ENCODE data around the gene SMAGP.

Gene SMAGP

GRCh38 chr12:51200156-51200555 lies 70.1 kb downstream of the SMAGP start:
- peaks cover 7% of the 10 kb centered on the region for H3K36me3 ChIP-seq (ENCODE audit: insufficient read depth, low read length)
- H3K27ac ChIP-seq (ENCODE audit: low read depth, low read length): no peak overlapping the region
- no peak overlapping the region for H3K4me3 ChIP-seq (ENCODE audit: low read depth in 1 of 2, low read length in 2 of 2)
- H3K27me3 ChIP-seq (ENCODE audit: control insufficient read depth in 1 of 2, insufficient read depth in 2 of 2, low read length in 2 of 2): no peaks in the 10 kb centered on the region
- no peak overlapping the region for H3K9ac ChIP-seq (ENCODE audit: low read length)
- no peaks in the 10 kb centered on the region for H3K9me3 ChIP-seq (ENCODE audit: low read length)
- H3K4me1 ChIP-seq (ENCODE audit: insufficient read depth, low read length): no peaks in the 10 kb centered on the region

DNA sequence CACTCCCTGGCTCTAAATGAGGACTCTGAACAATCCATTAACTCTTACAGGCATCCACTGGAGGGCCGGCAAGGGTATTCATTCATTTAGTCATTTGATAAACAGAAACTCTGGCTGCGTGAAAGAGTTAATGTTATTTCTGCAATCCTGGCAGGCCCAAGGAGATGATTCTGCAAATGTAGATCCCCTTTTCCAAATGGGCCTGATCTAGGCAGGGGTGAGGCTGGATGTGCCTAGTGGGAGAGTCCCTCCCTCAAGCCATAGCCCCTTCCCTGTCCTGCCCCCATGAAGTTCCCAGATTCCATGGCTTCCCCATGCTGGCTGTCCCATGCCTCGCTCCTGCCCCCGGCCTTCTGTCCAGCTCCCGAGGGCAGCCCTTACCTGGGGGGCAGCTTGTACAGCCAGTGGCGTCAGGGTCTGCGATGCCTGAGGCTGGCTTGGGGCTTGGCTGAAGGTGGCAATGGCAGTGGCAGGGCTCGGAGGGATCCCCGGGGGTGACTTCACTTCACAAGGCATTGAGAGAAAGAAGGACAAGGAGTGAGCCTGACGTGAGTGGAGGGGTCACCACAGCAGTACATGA lies 70.8 kb downstream of the SMAGP start:
- no peaks in the 10 kb centered on the region for H3K4me1 ChIP-seq (ENCODE audit: insufficient read depth, low read length)
- H3K36me3 ChIP-seq (ENCODE audit: insufficient read depth, low read length): peaks cover 12% of the 10 kb centered on the region
- H3K4me3 ChIP-seq (ENCODE audit: low read depth in 1 of 2, low read length in 2 of 2): no peak overlapping the region
- H3K9ac ChIP-seq (ENCODE audit: low read length): no peak overlapping the region
- no peaks in the 10 kb centered on the region for H3K27me3 ChIP-seq (ENCODE audit: control insufficient read depth in 1 of 2, insufficient read depth in 2 of 2, low read length in 2 of 2)
- H3K9me3 ChIP-seq (ENCODE audit: low read length): no peaks in the 10 kb centered on the region
- no peak overlapping the region for H3K27ac ChIP-seq (ENCODE audit: low read depth, low read length)

DNA sequence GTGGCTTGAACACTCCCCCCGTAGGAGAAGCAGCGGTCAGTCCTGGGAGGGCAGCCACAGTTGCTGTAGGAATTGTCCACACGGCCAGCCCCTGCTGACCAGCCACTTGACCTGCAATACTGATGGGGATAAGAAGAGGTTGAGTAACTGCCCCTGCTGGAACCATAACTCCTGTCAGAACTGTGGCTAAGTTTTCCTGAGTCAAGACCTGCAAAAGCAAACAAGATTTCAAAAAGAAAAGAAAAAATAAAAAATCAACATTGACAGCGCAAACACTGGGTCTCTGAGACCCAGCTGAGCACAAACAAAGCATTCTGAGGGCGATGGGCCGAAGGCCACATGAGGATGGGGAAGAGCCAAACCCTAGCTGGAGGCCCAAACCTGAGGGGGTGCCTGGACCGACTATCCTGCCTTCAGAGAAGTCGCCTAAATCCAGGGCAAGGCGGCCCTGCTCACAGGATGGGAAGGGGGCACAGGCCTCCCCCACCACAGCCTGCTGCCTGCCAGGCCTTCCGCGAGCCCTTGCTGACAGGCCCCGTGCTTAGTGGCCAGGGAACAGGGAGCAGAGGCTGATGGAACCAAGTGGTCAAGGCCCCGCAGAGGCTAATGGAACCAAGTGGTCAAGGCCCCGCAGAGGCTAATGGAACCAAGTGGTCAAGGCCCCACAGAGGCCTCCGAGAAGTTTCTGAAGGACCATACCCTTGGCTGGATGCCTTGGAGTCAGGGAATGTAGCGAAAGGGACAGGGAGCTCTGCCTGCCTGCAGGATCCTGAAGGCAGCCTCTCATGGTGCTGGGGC lies 71.4 kb downstream of the SMAGP start:
- Histone ChIP-seq H3K4me1 (ENCODE audit: insufficient read depth, low read length) (no peaks in the 10 kb centered on the region), H3K4me3 (ENCODE audit: low read depth in 1 of 2, low read length in 2 of 2) (no peak overlapping the region), H3K27ac (ENCODE audit: low read depth, low read length) (no peak overlapping the region), H3K36me3 (ENCODE audit: insufficient read depth, low read length) (peaks cover 12% of the 10 kb centered on the region), H3K9me3 (ENCODE audit: low read length) (no peaks in the 10 kb centered on the region), H3K9ac (ENCODE audit: low read length) (no peak overlapping the region), H3K27me3 (ENCODE audit: control insufficient read depth in 1 of 2, insufficient read depth in 2 of 2, low read length in 2 of 2) (no peaks in the 10 kb centered on the region)

GRCh38 chr12:51197736-51198567 lies 72.3 kb downstream of the SMAGP start:
- Histone ChIP-seq H3K27me3 (ENCODE audit: control insufficient read depth in 1 of 2, insufficient read depth in 2 of 2, low read length in 2 of 2) (no peaks in the 10 kb centered on the region), H3K4me3 (ENCODE audit: low read depth in 1 of 2, low read length in 2 of 2) (no peak overlapping the region), H3K9ac (ENCODE audit: low read length) (no peak overlapping the region), H3K27ac (ENCODE audit: low read depth, low read length) (no peak overlapping the region), H3K36me3 (ENCODE audit: insufficient read depth, low read length) (peaks cover 6% of the 10 kb centered on the region), H3K9me3 (ENCODE audit: low read length) (no peaks in the 10 kb centered on the region), H3K4me1 (ENCODE audit: insufficient read depth, low read length) (no peaks in the 10 kb centered on the region)

GRCh38 chr12:51196547-51196946 lies 73.7 kb downstream of the SMAGP start:
- Histone ChIP-seq H3K9me3 (ENCODE audit: low read length) (no peaks in the 10 kb centered on the region), H3K36me3 (ENCODE audit: insufficient read depth, low read length) (peaks cover 15% of the 10 kb centered on the region), H3K27me3 (ENCODE audit: control insufficient read depth in 1 of 2, insufficient read depth in 2 of 2, low read length in 2 of 2) (no peaks in the 10 kb centered on the region), H3K4me1 (ENCODE audit: insufficient read depth, low read length) (no peaks in the 10 kb centered on the region), H3K9ac (ENCODE audit: low read length) (no peak overlapping the region), H3K4me3 (ENCODE audit: low read depth in 1 of 2, low read length in 2 of 2) (no peak overlapping the region), H3K27ac (ENCODE audit: low read depth, low read length) (no peak overlapping the region)

GRCh38 chr12:51195841-51196240 lies 74.4 kb downstream of the SMAGP start:
- Histone ChIP-seq H3K4me1 (ENCODE audit: insufficient read depth, low read length) (no peaks in the 10 kb centered on the region), H3K27ac (ENCODE audit: low read depth, low read length) (no peak overlapping the region), H3K4me3 (ENCODE audit: low read depth in 1 of 2, low read length in 2 of 2) (no peak overlapping the region), H3K9ac (ENCODE audit: low read length) (no peak overlapping the region), H3K27me3 (ENCODE audit: control insufficient read depth in 1 of 2, insufficient read depth in 2 of 2, low read length in 2 of 2) (no peaks in the 10 kb centered on the region), H3K36me3 (ENCODE audit: insufficient read depth, low read length) (peaks cover 22% of the 10 kb centered on the region), H3K9me3 (ENCODE audit: low read length) (no peaks in the 10 kb centered on the region)
